Stimulated activated CD4-positive, alpha-beta T cell treated with anti-CD3 and anti-CD28 coated beads, Interleukin-2, amount 100 ng/mL, for 24 hours (primary cell): ENCODE data around the gene ITPRIPL2.
A peak's percentile ranks its signal among the peaks of the same experiment; 100 is the strongest.

Experiments
- DNase-seq, 2 donors: peaks; one replicate each; pipeline ENCODE4 v3.0.0-alpha.2; 2020

Gene ITPRIPL2

DNA sequence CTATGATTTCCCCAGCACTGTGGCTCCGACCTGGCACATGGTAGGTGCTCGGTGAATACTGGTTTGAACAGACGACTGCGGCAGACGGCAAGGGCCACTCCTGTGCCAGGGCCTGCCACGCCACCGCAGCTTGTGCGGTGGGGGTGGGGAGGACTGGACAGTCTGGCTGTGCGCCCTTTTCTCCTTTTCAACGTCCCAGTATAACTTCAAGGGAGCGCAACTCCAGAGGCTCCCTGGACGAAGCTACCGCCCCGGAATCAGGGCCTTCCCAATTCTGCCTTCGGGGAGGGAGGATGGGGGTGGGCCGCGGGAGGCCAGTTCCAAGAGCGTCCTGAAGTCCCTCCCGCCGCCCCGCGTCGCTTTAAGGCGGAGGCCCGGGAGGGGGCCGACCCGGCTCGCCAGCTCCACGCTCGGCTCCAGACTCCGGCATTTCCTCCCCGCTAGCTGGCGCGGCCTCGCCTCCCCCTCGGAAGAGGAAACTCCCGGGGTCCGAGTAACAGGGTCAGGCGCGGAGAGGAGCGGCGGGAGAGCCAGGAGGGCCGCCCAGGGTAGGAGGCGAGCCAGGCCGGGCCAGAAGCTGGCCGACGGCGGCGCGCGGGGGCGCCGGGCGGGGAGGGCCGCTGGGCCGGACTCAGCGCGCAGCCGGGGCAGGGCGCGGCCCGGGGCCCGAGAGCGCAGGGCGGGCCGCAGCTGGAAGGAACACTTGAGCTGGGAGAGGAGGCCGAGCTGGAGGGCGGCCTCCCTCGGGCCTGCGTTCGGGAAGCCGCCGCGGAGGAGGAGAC lies at the start of gene ITPRIPL2:
Gene ITPRIPL2, plus strand, starts transcription at position 388 of the 782 bp plus-strand sequence. CDS start 498 bp downstream, outside the sequence.
- peak in 1 of 2 donors; percentile 40 for DNase-seq

DNA sequence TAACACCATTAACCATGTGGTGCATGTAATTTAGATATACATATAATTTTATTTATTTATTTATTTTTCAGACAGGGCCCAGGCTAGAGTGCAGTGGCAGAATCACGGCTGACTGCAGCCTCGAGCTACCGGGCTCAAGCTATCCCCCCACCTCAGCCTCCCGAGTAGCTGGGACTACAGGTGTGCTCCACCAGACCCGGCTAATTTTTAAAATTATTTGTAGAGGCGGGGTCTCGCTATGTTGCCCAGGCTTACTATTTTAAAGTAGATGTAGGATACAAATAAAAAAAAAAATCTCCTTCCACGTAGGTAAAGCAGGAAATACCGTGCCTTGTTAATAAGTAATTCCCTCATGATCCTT lies 46.8 kb upstream of the ITPRIPL2 start:
- no peak for DNase-seq

DNA sequence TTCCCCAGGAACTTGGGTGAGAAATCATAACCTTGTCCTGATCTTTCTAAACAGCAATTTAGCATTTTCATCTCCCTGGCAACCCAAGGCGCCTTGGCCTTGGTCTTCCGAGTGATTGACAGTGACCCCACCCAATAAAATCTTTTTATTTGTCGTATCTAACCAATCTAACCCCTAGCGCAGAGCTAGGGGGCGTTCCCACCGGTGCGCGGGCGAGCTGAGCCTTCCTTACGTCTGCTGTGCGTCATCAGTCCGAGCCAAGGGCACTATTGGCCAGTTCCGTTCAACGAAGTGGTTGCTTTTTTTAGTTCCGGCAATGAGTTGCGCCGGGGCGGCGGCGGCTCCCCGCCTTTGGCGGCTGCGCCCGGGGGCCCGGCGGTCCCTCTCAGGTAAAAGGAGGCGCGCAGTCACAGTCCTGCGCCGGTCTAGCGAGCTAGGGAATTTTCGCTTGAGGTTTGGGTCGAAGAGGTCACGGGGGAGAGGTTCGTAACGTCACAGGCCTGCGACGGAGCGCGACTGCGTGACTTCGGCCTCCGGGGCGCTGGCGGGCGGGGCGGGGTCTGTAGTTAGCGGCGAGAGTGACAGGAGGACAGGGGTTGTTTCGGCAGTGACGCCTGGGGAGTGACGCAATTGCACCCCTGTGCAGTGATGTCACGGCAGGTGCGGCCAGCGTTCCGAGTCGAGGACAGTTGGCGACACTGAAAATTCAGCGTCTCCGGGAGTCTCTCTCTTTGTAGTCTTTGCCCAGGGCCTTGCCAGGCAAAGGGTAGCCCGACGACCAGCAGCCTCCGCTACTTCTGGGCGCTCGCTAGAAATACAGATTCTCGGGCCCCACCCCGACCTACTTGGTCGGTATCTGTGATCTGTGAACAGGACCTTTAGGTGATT lies 46.2 kb upstream of the ITPRIPL2 start, which contains the start of gene COQ7:
Gene COQ7, plus strand, starts transcription at position 266 of the 888 bp plus-strand sequence. Its CDS starts 51 bp downstream, at position 317.
- DNase-seq, result peak; percentile 98 to 99

DNA sequence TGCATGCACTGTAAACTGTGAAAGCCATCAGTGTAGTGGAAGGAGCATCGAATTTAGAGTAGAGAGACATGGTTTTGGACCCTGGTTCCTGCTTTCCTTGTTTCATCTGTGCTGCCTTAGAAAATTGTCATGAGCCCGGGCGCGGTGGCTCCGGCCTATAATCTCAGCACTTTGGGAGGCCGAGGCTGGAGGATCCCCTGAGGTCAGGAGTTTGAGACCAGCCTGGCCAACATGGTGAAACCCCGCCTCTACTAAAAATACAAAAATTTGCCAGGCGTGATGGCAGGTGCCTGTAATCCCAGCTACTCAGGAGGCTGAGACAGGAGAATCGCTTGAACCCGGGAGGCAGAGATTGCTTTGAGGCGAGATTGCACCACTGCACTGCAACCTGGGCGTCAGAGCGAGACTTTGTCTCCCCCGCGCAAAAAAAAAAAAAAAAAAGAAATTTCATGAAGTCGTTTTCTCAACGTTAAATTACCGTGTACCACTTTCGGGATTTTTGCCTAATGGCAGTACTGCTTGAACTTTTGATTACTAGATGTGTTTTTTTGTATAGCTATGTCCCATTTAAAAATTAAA lies 45.4 kb upstream of the ITPRIPL2 start:
- no peak for DNase-seq

DNA sequence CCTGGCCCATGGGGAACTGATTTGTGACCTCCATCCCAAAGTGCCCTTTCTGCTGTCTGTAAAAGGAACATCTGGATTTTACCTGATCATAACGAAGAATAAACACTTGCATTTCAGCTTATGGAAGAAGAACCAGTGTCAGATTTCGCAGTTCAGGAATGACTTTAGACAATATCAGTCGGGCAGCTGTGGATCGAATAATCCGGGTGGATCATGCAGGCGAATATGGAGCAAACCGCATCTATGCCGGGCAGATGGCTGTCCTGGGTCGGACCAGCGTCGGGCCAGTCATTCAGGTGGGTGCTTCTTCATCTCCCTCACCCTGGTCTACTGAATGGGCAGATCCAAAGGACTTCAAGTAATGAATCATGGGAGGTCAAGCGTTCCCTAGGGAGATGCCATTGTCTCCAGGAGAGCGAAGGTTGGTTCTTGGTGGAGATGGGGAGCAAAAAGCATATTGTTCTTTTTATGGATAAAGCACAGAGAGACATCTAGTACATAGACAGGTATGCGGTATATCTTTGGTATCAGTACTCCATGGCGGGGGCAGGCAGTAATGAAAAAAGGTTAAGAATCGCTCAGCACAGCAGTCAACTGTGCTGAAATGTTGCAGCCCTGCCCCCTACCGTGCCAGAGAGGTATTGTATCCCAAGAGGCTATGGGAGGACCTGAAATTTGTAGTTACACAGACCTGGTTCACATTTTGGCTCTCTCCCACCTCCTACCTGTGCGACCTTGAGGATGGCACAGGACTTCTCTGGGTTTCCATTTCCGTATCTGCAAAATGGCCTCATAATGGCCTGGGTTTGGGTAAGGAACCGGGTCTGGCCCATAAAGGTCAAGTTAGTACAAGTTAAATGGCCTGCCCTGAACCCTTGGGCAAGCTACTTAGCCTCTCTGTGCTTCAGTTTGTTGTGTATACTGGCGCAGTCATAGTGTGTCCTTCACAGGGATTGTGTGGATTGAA lies 41.7 kb upstream of the ITPRIPL2 start:
- peak; percentile 60 to 74 for DNase-seq

DNA sequence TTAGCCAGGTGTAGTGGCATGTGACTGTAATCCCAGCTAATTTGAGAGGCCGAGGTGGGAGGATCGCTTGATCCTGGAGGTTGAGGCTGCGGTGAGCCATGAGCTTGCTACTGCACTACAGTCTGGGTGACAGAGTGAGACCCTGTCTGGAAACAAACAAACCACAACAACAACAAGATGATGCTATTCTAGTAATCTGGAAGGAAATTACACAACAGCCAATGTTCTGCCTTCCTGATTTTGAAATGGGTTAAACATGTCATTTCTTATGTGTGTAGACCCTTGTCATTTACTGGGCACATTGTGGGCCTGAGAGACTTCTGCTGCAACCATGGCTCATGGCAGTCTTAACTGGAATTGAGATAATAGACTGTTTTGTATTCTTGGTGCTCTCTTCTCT lies 40.4 kb upstream of the ITPRIPL2 start:
- DNase-seq, result no peak

DNA sequence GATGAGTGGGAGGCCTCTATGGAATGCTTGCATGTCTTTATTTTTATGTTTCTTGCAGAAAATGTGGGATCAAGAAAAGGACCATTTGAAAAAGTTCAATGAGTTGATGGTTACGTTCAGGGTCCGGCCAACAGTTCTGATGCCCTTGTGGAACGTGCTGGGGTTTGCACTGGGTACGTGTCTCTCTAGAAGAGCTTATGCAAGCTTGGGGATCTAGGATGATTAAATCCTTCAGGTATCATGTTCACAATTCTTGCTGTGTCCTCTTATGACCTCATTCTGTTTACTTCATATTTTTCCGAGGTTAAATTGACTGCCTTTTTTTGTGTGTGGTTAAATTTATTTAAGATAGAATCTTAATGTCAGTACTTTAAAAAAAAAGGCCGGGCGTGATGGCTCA lies 39.9 kb upstream of the ITPRIPL2 start:
- DNase-seq, result no peak

DNA sequence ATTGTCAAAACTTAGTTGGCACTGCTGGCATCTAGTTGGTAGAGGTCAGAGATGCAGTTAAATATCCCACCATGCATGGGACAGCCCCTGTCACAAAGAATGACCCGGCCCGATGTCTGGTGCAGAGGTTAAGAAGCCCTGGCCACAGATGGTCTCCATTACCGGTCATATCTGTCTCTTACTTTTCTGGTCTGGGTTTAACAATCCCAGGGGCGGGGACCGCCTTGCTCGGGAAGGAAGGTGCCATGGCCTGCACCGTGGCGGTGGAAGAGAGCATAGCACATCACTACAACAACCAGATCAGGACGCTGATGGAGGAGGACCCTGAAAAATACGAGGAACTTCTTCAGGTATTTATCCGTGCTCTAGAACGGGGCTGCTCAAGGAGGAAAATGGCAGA lies 38.3 kb upstream of the ITPRIPL2 start:
- no peak for DNase-seq

DNA sequence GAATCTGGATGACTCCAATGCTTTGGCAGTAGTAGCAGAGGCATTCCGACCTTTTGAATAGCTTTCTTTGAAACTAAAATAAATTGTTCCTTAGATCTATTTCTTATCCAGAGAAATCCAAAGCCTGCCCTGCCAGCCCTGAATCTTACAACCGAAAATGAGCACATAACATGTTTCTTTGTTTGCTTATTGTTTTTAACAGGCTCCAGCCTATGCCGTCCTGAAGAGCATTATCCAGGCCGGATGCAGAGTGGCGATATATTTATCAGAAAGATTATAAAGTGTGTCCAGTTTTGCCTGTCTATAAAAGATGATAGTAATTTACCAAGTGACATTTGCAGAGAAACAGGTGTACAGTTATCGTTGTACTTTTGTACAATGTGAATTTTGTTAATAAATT lies 35.9 kb upstream of the ITPRIPL2 start:
- no peak for DNase-seq

DNA sequence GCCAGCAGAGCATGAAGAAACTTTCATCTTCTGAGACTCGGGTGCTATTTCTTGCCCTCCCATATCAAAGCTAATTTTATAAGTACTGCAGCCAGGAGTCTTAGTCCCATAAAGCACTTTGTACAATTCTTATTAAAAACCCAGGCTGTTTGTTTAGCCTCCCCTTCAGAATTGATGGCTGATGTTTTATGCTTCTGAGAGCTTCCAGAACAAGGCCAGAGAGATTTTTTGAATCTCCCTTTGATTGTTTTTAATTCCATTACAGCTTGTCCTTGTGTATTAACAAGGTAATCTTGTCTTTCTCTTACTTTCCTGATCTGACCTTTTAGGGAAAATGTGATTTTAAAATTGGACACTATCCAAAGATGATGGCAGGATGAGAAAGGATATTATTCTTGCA lies 30.1 kb upstream of the ITPRIPL2 start:
- no peak for DNase-seq

DNA sequence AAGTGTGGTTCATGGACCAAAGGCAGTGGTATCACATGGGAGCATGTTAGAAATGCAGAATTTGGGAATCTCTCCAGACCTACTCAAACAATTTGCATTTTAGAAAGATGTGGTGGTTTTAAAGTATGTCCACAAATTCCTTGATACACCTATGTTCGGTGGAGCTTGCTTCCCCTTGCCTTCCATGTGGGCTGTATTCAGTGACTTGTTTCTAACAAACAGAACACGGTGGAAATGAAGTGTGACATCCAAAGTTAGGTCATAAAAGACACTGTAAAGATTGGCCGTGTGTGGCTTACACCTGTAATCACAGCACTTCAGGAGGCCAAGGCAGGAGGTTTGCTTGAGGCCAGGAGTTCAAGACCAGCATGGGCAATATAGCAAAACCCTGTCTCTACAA lies 29.6 kb upstream of the ITPRIPL2 start:
- DNase-seq, result no peak

DNA sequence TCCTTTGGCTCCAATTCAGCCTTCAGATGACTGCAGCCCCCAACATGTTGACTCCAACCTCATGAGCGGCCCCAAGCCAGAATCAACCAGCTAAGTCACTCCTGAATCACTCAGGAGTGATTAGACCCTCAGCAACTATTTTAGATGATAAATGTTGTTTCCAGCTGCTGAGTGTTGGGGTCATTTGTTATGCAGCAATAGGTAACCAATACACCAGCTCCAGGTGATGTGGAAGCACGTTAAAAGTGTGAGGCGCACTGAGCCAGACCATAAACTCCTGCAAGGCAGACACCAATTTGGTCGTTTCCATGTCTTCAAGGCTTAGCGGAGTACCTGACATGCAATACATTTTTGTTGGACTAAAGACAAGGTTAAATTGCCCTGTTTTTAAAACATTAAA lies 28.9 kb upstream of the ITPRIPL2 start:
- no peak for DNase-seq

DNA sequence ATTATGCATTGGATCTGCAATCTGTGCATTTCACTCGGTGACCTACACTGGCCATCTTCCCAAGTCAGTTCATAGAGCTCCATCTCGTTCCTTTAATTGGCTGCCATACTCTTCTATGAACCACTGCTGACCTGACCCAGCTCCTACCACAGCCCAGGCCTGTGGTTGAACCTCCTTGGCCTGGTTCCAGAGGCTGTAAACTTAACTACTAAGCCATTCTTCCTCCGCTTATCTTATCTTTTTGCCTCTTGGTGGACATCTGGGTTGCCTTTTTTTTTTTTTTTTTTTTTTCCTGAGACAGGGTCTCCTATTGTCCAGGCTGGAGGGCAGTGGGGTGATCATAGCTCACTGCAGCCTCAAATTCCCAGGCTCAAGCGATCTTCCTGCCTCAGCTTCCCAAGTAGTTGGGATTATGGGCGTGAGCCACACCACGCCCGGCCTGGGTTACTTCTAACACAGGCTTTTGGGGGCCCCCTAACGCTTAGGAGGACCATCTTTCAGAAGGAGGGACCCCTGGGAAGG lies 28.0 kb upstream of the ITPRIPL2 start:
- no peak for DNase-seq

DNA sequence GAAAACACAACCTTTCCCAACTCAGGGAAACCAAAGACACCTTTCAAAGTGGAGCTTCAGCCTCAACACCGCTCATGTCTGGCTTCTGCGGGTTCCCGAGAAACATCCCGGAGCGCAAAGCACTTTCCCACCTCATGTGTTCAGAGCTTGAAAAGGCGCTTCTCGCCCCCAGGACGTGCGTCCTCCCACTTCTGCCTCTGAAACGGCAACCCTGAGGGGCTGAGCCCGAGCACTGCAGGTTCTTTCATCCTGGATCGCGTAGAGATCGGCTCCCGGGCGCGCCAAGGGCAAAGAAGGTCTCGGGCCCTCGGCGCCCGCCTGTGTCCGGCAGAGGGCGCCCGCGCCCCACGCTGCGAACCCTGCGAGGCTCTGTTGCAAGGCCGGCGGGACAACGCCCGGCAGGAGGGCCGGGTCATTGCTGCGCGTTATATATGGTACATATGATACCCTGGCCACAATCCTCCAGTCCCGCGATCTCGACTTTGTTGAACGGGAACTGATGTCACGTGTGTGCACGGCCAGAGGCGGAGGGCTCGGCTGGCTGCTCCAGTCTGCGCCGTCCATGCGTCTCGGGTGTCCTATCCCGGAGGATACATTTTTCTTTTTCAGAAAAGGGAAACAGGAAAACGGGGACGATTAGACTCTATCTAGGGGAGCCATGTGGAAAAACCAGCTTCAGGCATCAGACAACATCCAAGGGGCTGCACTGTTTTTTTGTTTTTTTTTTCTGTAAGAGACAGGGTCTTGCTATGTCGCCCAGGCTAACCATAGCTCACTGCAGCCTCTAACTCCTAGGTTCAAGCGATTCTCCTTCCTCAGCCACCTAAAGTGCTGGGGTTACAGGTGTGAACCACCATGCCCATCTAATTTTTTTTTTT lies 27.2 kb upstream of the ITPRIPL2 start:
- DNase-seq, result peak; percentile 83 to 87

DNA sequence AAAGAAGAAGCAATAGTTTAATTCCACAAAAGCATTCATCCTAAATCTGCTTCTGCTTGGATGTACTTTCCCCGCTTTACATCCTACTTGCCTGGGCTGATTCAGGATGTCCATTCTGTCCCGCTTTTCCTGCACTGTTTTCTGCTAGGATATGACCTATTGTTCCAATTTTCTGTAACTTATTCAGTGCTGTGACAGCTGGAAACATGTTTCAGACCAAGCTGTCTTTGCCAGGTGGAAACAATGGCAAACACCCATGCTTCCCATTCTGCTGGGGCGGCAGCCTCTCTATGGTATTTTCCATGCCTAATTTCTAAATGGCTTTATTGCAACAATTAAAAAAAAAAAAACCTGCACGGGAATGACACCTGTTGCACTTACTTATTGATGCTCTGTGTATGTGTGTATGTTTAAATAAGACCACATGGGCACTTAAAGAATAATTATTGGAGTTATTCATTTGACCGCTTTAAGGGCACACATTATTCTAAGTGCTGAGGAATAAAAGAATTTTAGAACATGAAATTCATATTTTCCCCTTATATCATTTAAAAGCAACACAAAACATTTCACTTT lies 25.3 kb upstream of the ITPRIPL2 start:
- no peak for DNase-seq

DNA sequence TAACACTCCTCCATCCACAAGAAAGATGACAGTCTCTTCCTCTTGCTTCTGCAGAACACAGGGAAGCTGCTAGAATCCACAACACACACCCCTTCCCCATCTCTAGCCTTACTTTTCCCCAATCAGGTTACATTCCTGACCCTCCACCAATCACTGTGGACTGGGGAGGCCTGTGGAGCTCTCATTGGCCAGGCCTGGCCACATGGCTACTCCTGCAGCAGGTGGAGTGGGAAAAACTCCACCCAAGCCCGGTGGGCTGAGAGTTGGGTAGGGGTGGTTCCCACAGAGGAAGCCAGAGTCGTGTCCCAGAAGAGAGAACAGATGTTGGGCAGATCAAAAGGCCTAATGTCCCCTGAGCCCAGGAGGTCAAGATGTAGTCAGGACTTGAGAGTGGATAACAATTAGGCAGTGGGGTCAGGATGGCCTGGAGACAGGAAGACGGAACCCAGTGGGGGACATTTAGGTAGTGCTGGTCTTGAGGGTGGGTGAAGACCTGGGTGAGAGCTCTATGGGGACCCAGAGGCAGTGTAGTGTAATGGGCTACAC lies 24.3 kb upstream of the ITPRIPL2 start:
- no peak for DNase-seq

DNA sequence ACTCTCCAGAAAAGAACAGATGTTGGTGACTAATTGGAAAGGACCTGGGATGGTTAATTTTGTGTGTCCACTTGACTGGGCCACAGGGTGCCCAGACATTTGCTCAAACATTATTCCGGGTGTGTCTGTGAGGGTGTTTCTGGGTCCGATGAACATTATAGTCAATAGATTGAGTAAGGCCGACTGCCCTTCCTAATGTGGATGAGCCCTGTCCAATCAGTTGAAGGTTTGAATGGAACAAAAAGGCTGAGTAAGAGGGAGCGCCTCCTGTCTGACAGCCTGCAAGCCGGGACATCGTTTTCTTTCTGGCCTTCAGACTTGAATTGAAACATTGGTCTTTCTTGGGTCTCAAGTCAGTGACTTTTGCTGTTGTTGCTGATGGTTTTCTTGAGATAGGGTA lies 22.8 kb upstream of the ITPRIPL2 start:
- DNase-seq, result no peak

DNA sequence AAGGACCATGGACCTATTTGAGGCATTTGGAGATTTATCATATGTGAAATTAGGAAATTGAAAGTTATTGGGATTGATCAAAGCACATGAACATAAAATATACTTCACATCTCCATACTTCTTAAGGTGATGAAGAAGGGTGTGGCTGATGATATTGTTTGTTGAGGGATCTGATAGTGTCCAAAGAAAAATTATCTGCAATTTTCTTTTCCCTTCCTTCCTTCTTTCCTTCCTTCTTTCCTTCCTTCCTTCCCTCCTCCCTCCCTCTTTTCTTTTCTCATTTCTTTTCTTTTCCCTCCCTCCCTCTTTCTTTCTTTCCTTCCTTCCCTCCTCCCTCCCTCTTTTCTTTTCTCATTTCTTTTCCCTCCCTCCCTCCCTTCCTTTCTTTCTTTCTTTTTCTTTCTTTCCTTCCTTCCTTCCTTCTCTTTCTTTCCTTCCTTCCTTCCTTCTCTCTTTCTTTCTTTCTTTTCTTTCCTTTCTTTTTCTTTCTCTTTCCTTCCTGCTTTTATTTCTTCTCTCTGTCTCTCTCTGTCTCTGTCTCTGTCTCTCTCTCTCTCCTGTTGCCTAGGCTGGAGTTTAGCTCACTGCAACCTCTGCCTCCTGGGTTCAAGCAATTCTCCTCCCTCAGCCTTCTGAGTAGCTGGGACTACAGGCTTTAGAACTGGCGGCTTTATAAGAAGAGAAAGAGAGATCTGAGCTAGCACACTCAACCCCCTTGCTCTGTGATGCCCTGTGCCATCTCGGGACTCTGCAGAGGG lies 20.9 kb upstream of the ITPRIPL2 start:
- DNase-seq, result no peak
